AG10803 (cell line): ENCODE data around the gene CD96.

Experiments
- DNase-seq: peaks from one replicate; pipeline ENCODE4 v3.0.0; 2010; ENCODE audit warnings: low read depth
- H3K4me3 ChIP-seq: 2 replicates; pipeline ENCODE4 v1.5.1; 2011; ENCODE audit warnings: mild to moderate bottlenecking, low read length, control low read depth
- TF ChIP-seq, protein P1 (sequence below): conservative IDR thresholded peaks from 2 replicates; pipeline ENCODE4 v1.5.1; 2011; ENCODE audit warnings: mild to moderate bottlenecking, low read length, control low read depth, inconsistent platforms

Gene CD96

DNA sequence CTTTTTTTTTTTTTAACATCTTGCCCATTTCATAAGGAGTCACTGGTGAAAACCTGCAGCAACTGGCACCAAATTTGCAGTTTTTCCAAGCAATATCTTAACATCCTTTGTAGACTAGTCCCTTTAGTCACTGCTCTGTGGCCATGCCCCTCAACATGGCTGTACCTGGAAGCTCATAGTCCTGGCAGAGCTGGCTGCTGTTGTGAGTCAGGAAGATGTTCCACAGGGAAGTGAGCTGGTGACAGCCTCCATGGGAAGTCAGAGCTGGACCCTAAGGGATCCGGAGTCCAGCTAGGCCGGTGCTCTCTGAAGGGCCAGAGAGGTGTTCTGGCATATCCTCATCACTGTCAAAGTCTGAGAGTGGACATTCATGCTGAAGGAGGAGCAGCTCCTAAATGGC, 152.5 kb downstream of the CD96 start:
- no peak overlapping the region for H3K4me3 ChIP-seq
- no peak for DNase-seq
- TF ChIP-seq, protein P1, sequence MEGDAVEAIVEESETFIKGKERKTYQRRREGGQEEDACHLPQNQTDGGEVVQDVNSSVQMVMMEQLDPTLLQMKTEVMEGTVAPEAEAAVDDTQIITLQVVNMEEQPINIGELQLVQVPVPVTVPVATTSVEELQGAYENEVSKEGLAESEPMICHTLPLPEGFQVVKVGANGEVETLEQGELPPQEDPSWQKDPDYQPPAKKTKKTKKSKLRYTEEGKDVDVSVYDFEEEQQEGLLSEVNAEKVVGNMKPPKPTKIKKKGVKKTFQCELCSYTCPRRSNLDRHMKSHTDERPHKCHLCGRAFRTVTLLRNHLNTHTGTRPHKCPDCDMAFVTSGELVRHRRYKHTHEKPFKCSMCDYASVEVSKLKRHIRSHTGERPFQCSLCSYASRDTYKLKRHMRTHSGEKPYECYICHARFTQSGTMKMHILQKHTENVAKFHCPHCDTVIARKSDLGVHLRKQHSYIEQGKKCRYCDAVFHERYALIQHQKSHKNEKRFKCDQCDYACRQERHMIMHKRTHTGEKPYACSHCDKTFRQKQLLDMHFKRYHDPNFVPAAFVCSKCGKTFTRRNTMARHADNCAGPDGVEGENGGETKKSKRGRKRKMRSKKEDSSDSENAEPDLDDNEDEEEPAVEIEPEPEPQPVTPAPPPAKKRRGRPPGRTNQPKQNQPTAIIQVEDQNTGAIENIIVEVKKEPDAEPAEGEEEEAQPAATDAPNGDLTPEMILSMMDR = no peak

DNA sequence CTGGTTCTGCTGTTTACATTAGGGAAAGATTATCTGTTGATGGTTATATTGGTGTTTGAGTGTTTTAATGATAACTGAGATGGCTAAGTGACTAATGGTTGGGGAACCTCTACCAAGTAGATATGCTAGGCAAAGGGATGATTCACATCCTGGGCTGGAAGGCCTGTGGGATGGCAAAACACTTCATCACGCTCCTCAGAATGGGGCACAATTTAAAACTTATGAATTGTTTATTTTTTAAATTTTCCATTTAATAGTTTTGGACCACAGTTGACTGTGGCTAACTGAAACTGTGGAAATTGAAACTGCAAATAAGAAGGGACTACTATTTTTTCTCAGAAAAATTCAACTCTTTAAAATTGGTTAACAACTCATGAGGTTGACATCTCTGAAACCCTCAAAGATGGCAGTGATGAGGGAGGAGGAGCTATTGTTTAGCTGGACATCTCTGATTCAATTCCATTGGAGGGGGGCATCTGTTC, 153.7 kb downstream of the CD96 start:
- DNase-seq = peak; percentile 81
- H3K4me3 ChIP-seq = no peak overlapping the region
- TF ChIP-seq, protein P1 = no peak

DNA sequence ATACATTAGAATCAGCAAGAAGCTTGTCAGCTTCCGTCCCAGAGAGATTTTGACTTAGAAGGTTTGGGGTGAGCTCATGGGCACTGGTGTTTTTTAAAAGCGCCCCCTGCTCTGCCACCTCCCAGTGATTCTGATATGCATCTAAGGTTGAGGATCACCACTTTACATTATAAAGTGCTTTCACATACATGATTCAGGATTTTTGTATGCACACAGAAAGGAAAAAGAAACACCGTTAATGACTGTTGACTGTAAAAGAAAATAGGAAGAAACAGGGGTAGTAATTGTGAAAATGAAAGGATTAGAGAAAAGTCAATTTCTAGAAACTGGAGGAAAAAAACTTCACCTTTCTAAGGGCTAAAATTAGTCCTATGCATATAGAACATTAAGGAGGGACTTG, 158.1 kb downstream of the CD96 start:
- no peak overlapping the region for H3K4me3 ChIP-seq
- no peak for DNase-seq
- TF ChIP-seq, protein P1 = no peak

DNA sequence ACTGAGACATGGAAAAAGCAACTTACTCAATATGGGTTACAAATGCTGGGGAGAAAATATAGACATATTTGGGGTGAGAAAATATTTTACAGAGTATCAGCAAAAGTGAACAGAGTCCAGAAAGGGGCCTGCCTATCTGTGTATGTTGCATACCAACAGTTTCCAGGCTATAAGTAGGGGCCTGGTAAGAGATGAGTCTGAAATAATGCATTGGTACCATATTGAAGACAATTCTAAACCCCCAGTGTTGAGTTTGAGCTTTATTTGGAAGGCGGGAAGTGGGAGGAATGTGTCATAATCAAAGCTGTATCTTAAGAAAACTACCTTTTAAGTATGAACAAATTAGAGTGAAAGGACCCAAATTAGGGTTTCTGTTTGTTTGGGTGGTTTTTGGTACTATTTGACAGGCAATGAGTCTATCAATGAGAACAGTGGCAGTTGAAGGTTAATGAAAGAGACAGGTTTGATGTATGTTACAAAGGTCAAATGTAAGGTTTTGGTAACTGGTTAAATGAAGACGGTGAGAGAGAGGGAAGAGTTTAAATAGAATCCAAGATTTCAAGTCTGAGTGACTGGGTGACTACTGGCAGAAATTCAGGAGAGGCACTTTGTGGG, 159.4 kb downstream of the CD96 start:
- H3K4me3 ChIP-seq = no peak overlapping the region
- TF ChIP-seq, protein P1 = no peak
- DNase-seq = no peak
